ENCODE data around the gene PCBP4. TPM values are rescaled to one million over a fixed set of nuclear protein-coding genes. Genes with fewer than 3 reads are reported as not detected.

Gene PCBP4
- total RNA-seq, 1 donor from 2014 or later = 30.5 TPM

GRCh38 chr3:51966486-51966885 lies 768 bp downstream of the PCBP4 start:
- Histone ChIP-seq H2AFZ (replicated peaks) (no peak overlapping the region), H3K4me1 (peaks cover 63% of the 10 kb centered on the region), H3K36me3 (no peaks in the 10 kb centered on the region), H3K79me2 (ENCODE audit: low read depth) (no peaks in the 10 kb centered on the region), H4K20me1 (ENCODE audit: low read depth) (peaks cover 49% of the 10 kb centered on the region), H3K27ac (no peak overlapping the region), H3K4me2 (peak overlapping the region; percentile 88), H3K4me3 (peak overlapping the region; percentile 57), H3K9ac (no peak overlapping the region), H3K27me3 (peaks cover 22% of the 10 kb centered on the region), H3K9me3 (ENCODE audit: low read depth) (no peaks in the 10 kb centered on the region), H3F3A (ENCODE audit: low read depth) (peaks cover 51% of the 10 kb centered on the region)
- peaks cover 70% of the 10 kb centered on the region for H3K4me1 Mint-ChIP-seq
- peaks cover 14% of the 10 kb centered on the region for H3K27me3 Mint-ChIP-seq (ENCODE audit: insufficient read depth, low read depth)
- H3K27ac Mint-ChIP-seq = peak overlapping the region; percentile 96
- H3K4me3 Mint-ChIP-seq = peak overlapping the region; percentile 94
- TF ChIP-seq CTCF (IDR thresholded peaks at IDR 0.05) (no peak), EZH2 (IDR thresholded peaks at IDR 0.05) (no peak), EZH2phosphoT487 (IDR thresholded peaks at IDR 0.05) (no peak)
- H3K36me3 Mint-ChIP-seq = peaks cover 5% of the 10 kb centered on the region
- no peak for DNase-seq (ENCODE audit: low spot score)
- H3K9me3 Mint-ChIP-seq = no peaks in the 10 kb centered on the region

GRCh38 chr3:51966016-51966415 lies 1.2 kb downstream of the PCBP4 start:
- Histone ChIP-seq H3K79me2 (ENCODE audit: low read depth) (no peaks in the 10 kb centered on the region), H3K9me3 (ENCODE audit: low read depth) (no peaks in the 10 kb centered on the region), H3K27me3 (peaks cover 26% of the 10 kb centered on the region), H4K20me1 (ENCODE audit: low read depth) (peaks cover 54% of the 10 kb centered on the region), H3K27ac (no peak overlapping the region), H3K4me3 (peak overlapping the region; percentile 57), H3K4me1 (peaks cover 63% of the 10 kb centered on the region), H3K4me2 (peak overlapping the region; percentile 88), H3K9ac (no peak overlapping the region), H3K36me3 (no peaks in the 10 kb centered on the region), H3F3A (ENCODE audit: low read depth) (peaks cover 46% of the 10 kb centered on the region), H2AFZ (replicated peaks) (no peak overlapping the region)
- Mint-ChIP-seq H3K4me1 (peaks cover 70% of the 10 kb centered on the region), H3K27me3 (ENCODE audit: insufficient read depth, low read depth) (peaks cover 16% of the 10 kb centered on the region), H3K4me3 (peak overlapping the region; percentile 94), H3K27ac (peak overlapping the region; percentile 21), H3K9me3 (no peaks in the 10 kb centered on the region), H3K36me3 (peaks cover 5% of the 10 kb centered on the region)
- TF ChIP-seq CTCF (IDR thresholded peaks at IDR 0.05) = no peak
- no peak for TF ChIP-seq EZH2phosphoT487 (IDR thresholded peaks at IDR 0.05)
- TF ChIP-seq EZH2 (IDR thresholded peaks at IDR 0.05) = no peak
- no peak for DNase-seq (ENCODE audit: low spot score)

- H3K27ac Mint-ChIP-seq = no peak overlapping the region
- H3K4me3 Mint-ChIP-seq = peak overlapping the region; percentile 82
- Histone ChIP-seq H4K20me1 (ENCODE audit: low read depth) (peaks cover 62% of the 10 kb centered on the region), H3K36me3 (no peaks in the 10 kb centered on the region), H3K4me3 (peak overlapping the region; percentile 5), H2AFZ (replicated peaks) (no peak overlapping the region), H3K4me2 (peak overlapping the region; percentile 88), H3K27ac (no peak overlapping the region), H3K9ac (no peak overlapping the region), H3K9me3 (ENCODE audit: low read depth) (no peaks in the 10 kb centered on the region), H3K79me2 (ENCODE audit: low read depth) (no peaks in the 10 kb centered on the region), H3F3A (ENCODE audit: low read depth) (peaks cover 42% of the 10 kb centered on the region), H3K4me1 (peaks cover 60% of the 10 kb centered on the region), H3K27me3 (peaks cover 30% of the 10 kb centered on the region)
- peaks cover 14% of the 10 kb centered on the region for H3K27me3 Mint-ChIP-seq (ENCODE audit: insufficient read depth, low read depth)
- no peaks in the 10 kb centered on the region for H3K9me3 Mint-ChIP-seq
- no peak for TF ChIP-seq EZH2 (IDR thresholded peaks at IDR 0.05)
- no peak for TF ChIP-seq EZH2phosphoT487 (IDR thresholded peaks at IDR 0.05)
- H3K36me3 Mint-ChIP-seq = peaks cover 5% of the 10 kb centered on the region
- no peak for DNase-seq (ENCODE audit: low spot score)
- H3K4me1 Mint-ChIP-seq = peaks cover 59% of the 10 kb centered on the region
Observed at GRCh38 chr3:51964521-51964920, 2.7 kb downstream of the PCBP4 start.

- H3K4me2 ChIP-seq = peak overlapping the region; percentile 88
- Mint-ChIP-seq H3K9me3 (no peaks in the 10 kb centered on the region), H3K4me1 (peaks cover 54% of the 10 kb centered on the region), H3K27ac (no peak overlapping the region), H3K27me3 (ENCODE audit: insufficient read depth, low read depth) (peaks cover 14% of the 10 kb centered on the region), H3K4me3 (peak overlapping the region; percentile 82), H3K36me3 (peaks cover 5% of the 10 kb centered on the region)
- no peak overlapping the region for H2AFZ ChIP-seq (replicated peaks)
- H3K79me2 ChIP-seq (ENCODE audit: low read depth) = no peaks in the 10 kb centered on the region
- peaks cover 55% of the 10 kb centered on the region for H3K4me1 ChIP-seq
- TF ChIP-seq CTCF (IDR thresholded peaks at IDR 0.05) = no peak
- no peak overlapping the region for H3K27ac ChIP-seq
- no peaks in the 10 kb centered on the region for H3K36me3 ChIP-seq
- peaks cover 62% of the 10 kb centered on the region for H4K20me1 ChIP-seq (ENCODE audit: low read depth)
- peaks cover 37% of the 10 kb centered on the region for H3F3A ChIP-seq (ENCODE audit: low read depth)
- H3K9ac ChIP-seq = no peak overlapping the region
- peak overlapping the region; percentile 5 for H3K4me3 ChIP-seq
- H3K27me3 ChIP-seq = peaks cover 30% of the 10 kb centered on the region
- peak; percentile 92 for DNase-seq (ENCODE audit: low spot score)
- H3K9me3 ChIP-seq (ENCODE audit: low read depth) = no peaks in the 10 kb centered on the region
Observed at GRCh38 chr3:51963951-51964451, 3.3 kb downstream of the PCBP4 start.

Measured in neural progenitor cell (in vitro differentiated cells).